GM19467 (cell line): ENCODE results near the gene SIK2.

Experiments used
- ATAC-seq: cut with Tn5 transposase; IDR thresholded peaks from one replicate; pipeline ENCODE4 v1.9.1; 2021; ENCODE audit warnings: mild to moderate bottlenecking, moderate library complexity; ENCODE audit not compliant: unreplicated experiment

Gene SIK2

DNA sequence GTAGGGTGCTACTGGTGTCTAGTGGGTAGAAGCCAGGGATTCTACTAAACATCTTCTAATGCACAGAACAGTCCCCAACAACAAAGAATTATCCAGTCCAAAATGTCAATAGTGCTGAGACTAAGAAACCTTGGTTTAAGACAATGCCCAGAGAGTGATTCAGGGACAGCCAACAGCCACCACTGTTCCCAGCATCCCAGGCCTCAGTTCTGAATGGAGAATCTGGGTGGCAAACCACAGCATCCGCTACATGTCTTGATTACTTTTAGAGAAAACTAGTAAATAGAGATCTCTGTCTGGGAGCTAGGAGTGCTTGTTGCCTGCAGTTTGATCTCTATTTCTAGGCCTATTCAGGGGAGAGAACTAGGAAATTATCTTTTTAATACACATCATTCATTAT lies 20.9 kb upstream of the SIK2 start:
- no peak for ATAC-seq

- no peak for ATAC-seq
Measured at GRCh38 chr11:111582163-111582562, 20.1 kb upstream of the SIK2 start.

DNA sequence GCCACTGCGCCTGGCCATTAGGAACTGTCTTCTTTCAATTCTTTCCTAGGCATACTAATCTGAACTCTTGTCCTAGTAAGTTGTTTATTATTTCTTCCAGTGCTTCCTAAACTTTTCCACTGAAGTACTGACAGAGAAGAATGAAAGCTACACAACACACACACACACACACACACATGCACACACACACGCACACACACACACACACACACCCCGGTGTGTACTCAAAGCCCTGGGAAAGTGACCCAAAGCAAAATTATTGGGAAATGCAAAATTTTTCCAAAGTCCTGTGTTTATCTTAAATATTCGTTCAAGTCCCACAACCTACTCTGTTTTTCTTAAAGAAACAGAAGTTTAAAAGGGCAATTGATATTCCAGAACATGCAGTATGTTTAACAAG lies 19.4 kb upstream of the SIK2 start:
- ATAC-seq = no peak

- ATAC-seq = no peak
Measured at GRCh38 chr11:111585371-111585770, 16.9 kb upstream of the SIK2 start.

DNA sequence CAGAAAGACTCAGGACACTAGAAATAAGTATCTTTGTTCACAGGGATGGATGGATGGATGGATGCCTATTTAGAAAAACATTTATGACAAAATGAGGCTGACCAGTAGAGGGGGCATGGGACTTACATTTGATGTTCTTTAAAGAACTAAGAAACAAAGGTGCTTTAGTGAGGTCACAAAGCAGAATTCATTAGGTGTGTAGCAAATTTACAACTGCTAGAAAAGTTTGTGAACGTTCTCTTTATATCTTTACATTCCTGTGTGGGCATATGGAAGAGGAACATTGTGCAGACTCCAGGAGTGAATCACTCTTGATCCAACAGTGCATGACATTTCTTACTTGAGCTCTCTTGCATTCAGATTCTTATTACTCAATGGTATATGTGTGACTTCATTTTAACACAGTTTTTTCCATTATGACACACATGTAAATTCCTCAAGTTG lies 15.8 kb upstream of the SIK2 start:
- ATAC-seq = no peak

GRCh38 chr11:111589114-111589513 lies 13.1 kb upstream of the SIK2 start:
- no peak for ATAC-seq

DNA sequence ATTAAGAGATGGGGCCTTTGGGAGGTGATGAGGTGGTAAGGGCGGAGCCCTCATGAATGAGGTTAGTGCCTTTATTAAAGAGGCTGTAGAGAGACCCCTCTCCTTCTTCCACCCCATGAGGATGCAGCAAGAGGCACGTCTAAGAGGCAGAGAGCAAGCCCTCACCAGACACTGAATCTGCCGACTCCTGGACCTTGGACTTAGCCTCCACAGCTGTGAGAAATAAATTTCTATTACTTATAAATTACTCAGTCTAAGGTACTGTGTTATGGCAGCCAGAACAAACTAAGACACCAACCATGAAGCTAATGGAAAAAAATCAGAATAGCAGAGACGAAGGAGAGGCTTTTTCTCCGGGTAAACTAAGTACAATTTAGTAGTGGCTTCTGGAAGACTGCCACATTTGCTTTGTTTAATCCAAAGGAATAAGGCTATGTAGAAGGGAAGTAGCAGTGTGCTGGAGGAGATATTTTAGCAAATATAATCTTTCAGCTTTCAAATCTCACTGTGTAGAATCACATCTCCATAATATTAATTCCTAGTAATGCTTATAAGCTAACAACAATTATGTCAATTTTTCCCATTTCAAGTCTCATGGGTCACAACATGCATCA lies 12.3 kb upstream of the SIK2 start:
- ATAC-seq = no peak

GRCh38 chr11:111591187-111591960 lies 10.9 kb upstream of the SIK2 start:
- ATAC-seq = no peak

DNA sequence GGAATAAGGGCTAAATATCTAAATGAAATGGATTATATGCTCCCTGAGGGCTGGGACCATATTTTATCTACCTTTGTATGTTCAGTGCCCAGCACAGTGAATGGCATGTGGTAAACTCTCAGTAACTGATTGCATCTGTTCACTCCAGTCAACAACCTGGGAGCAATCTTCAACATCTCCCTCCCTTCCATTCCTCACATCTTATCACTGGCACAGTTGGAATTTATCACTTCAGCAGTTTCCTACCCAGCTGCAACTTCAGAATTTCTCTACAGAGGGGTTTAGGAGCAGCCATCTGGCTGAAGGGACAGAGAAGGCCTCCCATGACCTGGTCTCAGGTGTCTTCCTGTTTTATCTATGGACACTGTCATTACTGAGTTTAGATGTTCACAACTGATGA lies 9.8 kb upstream of the SIK2 start:
- no peak for ATAC-seq

- no peak for ATAC-seq
Measured at GRCh38 chr11:111596319-111596718, 5.9 kb upstream of the SIK2 start.

- no peak for ATAC-seq
Measured at GRCh38 chr11:111598148-111598547, 4.1 kb upstream of the SIK2 start.

GRCh38 chr11:111598559-111598958 lies 3.7 kb upstream of the SIK2 start:
- ATAC-seq = no peak

GRCh38 chr11:111601636-111601978 lies 642 bp upstream of the SIK2 start:
- ATAC-seq = no peak

DNA sequence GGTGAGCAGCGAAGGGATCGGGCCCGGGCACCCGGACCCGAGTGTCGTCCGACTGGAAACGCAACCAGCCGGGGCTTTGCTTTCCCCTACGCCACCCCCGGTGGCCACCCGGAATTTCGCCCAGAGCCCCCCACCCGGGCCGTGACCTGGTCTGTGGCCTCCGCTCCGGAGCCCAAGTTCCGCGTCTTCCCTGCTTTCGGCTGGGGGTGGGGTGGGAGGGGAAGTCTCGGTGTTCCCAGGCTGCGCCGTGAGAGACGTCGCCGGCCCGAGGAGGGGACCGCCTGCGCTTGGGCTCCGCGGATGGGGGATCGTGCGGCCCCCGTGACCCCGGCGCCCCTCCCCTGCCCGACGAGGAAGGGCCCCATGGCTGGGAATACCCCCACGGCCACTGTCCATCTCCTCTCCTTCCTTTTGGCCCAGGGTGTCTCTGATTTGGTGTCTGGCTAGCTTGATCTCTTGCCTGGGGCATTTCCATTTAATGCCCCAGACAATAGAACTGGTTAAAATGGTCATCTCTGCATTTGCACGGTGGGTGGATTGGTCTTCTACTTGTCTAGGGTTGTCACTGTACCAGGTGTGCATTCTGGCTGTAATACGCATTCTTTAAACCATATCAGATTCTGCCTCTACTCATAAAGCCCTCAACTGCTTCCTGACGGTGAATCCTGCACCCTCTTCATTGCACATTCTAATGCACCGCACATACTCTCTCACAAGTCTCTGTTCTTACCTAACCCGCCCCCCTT lies 789 bp downstream of the SIK2 start:
- ATAC-seq = no peak

DNA sequence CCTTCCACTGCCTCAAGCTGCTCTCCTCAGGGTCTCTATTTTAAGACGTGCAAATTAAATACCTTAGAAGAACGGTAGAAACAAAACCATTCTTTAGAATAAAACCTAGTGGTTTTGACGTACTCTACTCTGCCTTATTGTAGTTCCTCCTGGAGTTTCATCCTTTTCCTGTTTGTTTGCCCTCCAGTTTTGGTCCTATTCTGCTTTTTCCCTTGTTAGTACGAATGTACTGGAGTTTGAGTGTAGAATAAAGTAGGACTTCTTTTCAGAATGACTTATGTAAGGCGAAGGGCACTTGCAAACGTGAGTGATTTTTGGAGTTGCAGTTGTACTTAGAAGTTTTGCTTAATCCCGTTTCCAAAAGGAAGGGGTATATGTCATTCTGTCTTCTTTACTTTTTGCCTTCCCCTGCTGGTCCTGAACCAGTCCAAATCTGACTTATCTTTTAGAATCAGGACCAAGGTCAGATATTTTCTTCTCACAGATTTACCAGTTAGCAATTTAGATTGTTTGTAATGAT lies 1.4 kb downstream of the SIK2 start:
- ATAC-seq = no peak

DNA sequence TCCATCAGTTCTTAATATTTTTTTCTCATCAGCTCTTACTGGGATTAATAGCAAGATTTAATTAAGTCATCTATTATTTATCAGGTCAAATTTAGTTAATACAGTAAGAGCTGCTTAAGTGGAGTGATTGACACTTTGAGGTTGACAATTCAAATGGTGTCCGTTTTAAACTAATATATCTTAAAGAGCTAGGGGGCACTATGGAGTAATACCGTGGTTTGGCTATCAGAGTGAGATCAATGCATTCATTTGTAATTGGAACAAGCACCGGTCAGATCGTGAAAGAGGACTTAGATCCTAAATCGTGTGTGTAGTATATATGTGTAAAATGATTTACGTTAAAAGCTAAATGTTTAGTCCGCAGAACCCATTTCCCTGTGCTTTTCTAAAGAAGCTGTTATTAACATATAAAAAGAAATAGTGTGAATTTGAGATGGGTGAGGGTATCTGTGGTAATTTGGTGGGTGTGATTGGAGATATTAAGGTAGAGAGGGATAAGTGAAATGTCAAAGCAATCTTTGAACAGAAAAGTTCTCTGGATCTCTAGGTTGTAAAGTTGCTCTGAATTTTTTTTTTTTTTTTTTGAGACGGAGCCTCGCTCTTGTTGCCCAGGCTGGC lies 2.3 kb downstream of the SIK2 start:
- no peak for ATAC-seq

DNA sequence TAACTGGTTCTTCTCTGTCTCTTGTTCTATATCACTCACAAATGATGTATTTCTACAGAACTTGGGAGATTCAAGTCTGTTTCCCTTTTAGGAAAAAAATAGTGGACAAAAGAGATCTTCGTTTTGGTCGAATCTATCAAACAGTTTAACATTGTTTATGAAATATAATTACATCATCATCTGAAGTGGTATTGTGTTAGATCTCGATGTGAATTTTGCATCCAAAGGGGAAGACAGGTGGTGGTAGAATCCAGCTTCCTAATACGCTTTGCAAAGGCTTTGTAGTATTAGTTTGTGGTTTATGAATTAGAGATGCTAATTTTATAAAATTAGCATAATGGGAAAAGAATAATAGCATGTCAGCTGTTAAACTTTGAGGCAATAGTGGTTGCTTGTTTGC lies 3.4 kb downstream of the SIK2 start:
- ATAC-seq = no peak

DNA sequence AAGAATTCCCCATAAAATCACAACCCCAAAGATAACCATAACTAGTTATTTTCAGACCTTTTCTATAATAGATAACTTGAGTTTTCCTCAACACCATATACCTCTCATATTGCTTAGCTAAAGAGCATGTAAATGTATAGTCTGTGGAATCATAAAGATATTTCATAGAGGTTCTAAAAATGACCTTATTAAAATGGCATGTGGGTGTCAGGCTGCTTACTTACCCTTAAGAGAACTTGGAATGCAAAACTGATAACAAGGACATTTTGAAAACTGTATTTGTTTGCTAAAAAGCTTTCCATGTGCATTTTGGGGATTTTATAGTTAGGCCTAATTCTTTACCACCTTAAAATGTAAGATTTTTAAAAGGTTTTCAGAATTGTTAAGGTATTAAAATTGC lies 4.7 kb downstream of the SIK2 start:
- ATAC-seq = no peak

GRCh38 chr11:111607751-111608150 lies 5.5 kb downstream of the SIK2 start:
- no peak for ATAC-seq

DNA sequence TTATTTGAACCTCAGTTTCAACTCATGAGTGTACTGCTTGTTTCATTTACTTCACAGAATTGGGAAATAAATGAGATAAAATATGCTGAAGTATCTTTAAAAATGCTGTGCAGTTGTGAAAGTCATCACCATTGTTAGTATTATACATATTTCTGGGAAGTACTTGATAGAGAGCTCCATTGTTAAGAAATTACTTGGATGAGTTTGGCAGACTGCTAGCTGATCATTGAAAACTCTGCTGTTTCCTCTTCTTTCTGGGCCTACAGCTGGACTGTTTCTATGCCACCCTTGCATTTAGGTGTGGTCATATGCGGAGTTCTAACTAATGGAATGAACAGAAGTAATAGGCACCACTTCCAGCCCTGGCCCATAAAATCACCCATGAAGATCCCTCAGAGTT lies 10.0 kb downstream of the SIK2 start:
- no peak for ATAC-seq

DNA sequence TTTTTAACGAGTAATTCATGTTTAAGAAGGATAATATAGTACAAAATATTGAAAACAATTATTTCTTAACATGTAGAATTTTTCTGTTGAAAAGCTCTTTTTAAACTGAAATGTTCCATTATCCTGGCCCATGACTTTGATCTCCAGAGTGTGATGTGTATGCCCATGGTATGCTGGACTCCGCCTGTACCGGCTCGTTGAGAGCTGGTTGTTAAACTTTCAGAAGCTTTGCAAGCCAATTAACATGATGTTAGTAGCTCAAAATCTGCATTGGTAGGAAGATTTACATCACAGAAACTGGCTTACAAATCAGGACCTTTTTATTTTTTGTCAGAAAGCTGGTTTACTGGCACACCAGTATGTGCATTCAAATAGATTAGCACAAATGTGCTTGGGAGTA lies 15.0 kb downstream of the SIK2 start:
- ATAC-seq = no peak
